GM15510 (cell line): Measurements from ENCODE around the gene ELP4.

ENCODE experiments used
- POLR2A ChIP-seq: IDR thresholded peaks from 3 replicates; pipeline ENCODE4 v1.6.1; 2011; ENCODE audit warnings: borderline replicate concordance; ENCODE audit not compliant: insufficient read length; ENCODE audit errors: extremely low read depth

Gene ELP4

DNA sequence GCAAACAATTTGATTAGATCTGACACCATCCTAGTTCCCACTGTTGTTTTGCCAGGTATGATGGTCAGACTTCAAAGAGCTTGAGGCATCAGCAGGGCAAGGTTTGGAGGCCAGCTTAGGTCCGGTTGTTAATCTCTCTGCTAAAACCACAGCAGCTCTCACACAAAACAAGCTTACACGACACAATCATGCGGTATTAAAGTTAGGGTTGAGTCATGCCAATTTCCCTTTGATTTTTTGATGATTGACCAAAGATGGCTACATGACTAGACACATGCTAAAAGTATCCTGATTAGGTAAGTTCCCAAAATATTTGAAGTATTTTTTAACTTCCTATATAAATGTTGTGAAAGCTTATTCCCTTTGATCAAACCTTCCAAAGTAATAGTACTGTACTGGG, 145.9 kb downstream of the ELP4 start:
- TF ChIP-seq POLR2A: no peak

DNA sequence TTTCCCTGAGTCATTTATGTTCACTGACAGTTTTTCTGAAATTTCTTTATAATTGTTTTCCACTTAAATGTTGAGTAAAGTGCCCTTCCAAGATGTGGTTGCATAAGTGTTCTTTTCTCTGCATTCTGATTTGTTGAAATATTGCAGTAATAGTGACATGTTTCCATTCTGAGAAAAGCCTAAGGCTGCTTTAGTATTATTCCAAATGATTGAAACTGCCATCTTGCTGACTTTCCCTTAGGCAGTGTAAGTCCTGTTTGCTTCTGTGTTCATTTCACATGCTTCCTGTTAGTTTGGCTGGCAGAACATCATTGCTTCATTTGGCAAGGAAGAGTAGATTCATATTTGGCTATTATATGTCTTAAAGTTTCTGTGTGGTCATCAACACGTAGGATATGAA, 146.5 kb downstream of the ELP4 start:
- TF ChIP-seq POLR2A: no peak

DNA sequence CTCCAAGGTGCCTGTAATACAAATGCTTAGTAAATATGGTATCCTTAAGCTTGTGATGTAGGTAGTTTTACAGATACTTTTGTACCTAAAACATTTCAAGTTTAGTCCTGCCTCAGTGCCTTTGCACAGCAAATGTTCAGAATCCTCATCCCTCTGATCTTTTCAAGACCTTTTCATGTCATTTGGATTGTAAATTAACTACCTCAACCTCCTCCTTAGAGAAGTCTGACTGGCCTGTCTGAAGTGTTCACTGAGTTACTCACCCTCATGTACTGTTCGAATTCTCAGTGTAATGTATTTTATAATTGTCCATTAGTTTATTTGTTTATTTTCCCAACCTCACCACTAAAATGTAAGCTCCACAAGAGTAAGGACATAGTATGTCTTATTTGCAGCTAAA, 147.5 kb downstream of the ELP4 start:
- TF ChIP-seq POLR2A: no peak

DNA sequence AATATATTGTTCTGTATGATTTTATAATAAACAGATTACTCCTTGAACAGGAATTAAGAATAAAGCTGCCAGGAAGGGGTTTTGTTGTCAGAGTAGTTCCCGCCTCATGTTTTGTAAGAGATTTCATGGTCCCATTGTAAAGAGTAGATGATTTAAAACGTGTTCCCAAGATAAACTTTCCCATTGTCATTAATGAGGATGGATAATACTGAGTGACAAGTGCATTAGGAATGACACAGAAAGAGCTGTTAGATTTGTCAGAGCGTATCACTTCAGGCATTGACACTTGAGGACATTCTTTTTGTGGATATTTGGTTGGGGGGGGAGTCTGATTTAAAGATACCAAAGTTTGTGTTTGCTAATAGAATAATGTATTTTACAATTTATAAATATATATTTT, 154.6 kb downstream of the ELP4 start:
- TF ChIP-seq POLR2A: no peak

DNA sequence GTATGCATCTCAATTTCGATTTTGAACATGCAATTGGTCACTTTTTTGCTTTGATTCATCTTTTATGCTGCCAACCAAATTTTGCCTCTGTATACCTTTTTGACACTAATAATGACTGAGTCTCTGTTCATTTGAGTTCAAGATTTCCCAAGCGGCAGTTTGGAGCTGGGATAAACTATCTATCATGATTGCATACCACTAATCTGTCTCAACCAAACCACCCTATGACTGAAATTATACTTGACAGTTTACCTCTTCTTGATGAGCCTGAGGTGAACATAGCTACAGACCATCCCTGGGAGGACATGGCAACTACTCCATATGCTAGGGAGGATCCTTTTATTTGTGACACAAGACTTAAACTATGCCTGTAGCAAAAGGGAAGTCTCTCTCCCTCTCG, 155.4 kb downstream of the ELP4 start:
- no peak for TF ChIP-seq POLR2A

DNA sequence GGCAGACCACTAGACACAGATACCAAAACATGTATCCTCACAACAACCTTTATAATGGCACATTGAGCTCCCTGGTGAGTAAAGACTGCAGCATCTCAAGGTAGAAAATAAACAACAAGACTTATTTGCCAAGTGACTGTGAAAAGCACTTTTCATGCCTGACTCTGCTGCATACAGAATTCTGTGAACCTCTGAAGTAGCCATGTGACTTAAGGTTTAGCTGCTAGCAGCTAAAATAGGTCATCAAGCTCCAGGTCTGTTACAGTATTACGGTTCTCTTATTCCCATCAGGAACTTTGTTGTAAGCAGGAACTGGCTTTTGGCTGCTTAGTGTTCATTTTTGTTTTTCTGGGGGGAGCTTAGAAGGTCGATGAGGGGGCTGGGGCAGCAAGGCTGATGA, 162.1 kb downstream of the ELP4 start:
- TF ChIP-seq POLR2A: no peak

DNA sequence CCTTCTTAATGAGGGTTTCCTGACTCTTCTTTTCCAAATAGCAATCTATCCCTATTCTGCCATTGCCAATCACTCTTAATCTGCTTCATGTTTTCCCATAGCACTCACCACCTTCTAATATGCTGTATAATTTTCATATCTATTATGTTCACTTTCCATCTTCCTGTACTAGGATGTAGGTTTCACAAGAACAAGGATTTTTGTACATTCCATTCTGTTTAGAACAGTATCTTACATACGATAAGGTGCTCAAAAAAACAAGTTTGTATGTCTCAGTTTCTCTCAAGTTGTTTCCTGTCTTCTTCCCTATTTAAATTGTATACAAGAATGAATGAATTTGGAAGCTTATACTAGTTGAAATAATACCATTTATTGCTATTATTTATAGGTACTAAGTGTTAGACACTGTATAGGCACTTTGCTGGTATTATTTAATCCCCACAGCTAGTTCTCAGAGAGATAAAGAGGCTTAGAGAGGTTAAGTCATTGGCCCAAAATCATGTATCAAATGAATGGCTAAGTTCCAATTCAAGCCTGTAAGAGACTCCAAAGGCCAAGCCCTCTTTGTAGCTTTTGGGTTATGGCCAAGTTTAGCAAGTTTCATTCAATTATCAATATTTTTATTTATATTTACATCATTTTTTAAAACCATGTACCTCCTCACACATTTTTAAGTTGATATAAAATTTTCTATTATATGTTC, 166.9 kb downstream of the ELP4 start:
- TF ChIP-seq POLR2A: no peak

DNA sequence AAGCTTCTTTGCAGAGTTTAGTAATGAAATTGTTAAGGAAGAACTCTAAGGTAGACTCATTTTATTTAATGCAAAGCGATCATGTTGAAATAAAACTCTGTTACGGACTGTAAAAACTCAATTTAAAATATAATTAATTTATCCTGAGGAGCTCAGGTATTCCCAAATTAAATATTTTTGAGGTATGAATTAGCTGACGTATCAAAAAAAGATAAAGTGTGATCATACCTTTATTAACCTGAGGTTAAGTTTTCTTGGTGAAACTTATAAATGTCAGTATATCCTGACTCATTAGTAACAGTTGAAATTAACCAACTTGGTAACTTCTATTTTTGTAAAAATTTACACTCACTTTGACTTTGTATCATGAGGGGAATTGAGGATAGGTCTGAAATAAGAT, 171.2 kb downstream of the ELP4 start:
- no peak for TF ChIP-seq POLR2A

DNA sequence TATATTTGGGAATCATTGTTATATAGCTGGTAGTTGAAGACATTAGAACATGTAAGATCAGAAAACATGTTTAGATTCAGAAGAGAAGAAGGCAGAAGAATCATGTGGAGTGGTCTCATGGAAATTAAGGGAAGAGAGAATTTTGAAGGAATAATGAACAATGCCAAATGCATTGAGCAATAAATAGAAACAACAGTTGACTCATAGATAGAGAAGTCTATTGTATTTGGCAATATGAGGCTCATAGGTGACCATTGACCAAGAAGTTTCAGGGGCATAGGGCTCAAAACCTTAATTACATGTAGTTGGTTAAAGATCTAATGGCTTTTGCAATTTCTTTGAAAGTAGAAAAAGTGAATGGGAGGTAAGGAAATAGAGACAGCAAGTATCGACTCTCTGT, 177.7 kb downstream of the ELP4 start:
- TF ChIP-seq POLR2A: no peak

DNA sequence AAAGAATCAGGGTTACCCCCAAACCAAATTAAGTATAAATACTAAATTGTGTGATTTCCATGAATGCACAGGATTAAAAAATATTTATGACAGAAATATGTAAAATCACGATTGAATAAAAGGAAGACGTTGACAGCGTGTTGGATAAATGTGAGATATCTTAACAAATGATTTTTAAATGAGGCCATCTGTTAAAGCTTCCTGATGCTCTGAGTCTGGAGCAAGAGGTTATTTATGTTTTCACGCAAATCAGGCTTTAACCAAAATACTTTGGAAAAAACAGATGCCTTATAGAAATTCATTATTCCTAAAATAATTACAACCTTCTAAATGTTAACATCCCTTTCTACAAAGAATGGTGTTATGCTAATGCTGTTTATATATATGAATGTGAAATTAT, 178.3 kb downstream of the ELP4 start:
- no peak for TF ChIP-seq POLR2A

DNA sequence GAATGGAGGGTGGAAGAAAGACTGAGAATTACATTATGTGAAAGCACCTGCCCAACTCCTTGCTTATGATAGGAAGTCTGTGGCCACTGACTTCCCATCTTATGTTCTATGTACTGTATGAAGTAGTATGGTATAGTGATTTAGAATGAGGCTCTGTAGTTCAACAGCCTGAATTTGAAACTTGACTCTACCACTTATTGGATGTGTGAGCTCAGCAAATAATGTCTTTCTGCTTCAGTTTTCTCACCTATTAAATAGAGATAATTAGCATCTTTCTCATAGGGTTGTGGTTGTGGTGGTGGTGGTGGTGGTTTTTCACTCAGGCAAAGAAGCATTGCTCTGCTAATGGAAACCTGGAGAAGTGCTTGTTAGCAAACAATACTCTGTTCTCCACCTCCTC, 180.0 kb downstream of the ELP4 start:
- TF ChIP-seq POLR2A: no peak

DNA sequence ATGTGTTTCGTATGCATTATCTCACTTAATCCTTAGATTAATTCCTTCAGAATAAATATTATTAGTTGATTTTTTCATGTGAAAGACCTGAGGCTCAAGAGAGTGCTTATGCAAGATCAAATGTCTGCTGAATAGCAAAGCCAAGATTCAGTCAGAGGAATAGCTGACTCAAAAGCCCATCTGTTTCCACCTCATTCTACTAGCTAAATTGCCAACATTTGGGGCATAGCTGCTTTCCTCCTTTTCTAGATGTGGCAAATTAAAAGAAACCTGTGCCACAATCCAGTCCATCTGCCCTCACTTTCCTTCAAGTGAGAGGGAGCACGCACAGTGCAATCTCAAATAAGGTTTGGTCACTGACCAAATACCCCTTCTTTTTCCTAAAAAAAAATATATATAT, 180.5 kb downstream of the ELP4 start:
- TF ChIP-seq POLR2A: no peak

DNA sequence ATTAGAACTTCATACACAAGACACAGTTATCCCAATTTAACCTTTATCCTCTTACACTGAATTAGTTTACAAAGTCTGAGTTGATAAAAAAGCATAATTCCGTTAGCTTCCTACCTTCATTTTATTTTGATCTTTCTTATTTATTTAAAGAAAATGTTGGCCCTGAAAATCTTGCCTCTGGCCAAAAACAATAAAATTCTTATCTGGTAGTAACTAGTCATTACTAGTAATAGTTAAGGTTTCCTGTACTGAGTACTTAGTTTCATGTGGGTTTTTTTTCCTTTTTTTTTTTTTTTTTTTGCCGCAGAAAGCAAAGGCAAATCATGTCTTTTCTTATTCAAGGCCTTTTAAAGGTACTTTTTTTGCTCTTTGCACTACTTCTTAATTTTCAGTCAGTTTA, 180.9 kb downstream of the ELP4 start:
- TF ChIP-seq POLR2A: no peak

DNA sequence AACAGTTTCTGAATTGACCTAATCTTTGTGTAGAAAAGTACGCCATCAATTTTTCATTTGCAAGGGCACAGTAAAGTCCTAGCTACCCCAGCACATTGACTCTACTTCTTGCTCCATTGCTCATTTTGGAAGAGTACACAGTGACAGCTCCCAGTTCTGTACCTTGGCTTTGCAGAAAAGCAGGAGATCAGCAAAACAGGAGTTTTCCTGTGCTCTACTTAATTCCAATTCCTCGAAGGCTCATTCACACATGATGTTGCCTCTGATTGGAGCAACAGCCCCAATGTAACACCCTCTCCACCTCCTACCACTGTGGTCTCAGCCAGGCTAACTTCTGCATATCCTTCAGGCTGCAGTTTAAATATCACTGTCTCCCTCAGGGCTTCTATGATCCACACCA, 182.9 kb downstream of the ELP4 start:
- TF ChIP-seq POLR2A: no peak

DNA sequence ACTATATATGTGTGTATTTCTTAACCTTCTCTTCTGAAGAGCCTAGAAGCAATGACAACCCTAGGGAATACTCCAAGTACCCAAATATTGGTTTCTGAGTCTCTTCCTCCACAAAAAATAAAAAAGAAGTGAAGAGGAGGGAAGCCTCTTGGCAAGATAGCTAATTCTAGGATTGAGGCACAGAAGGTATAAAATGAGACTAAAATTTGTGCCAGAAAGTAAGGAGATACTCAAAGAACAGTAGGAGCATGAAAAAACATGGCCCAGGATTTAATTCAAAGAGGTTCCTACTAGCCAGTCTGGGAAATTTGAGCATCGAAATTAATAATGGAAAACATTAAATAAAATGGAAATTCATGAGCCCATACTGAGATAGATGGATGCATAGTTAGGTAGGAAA, 189.5 kb downstream of the ELP4 start:
- no peak for TF ChIP-seq POLR2A

DNA sequence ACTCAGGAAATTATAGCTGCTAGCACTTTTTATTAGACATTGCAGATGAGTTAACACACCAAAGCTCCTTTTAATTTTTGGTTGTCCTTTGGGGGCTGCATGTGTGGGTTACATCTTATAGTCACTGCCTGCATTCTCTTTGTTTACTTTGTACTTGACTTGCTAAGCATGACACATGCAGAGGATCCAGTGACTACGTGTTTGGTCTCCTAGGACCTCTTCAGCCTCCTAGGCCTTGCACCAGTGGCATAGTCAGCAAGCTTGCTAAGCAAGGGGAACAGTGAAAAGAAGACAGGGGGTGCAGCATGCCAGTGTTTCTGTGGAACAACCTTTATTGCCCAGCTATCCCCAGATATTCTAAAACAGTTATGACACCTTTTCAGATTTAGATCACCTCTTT, 193.4 kb downstream of the ELP4 start:
- TF ChIP-seq POLR2A: no peak

DNA sequence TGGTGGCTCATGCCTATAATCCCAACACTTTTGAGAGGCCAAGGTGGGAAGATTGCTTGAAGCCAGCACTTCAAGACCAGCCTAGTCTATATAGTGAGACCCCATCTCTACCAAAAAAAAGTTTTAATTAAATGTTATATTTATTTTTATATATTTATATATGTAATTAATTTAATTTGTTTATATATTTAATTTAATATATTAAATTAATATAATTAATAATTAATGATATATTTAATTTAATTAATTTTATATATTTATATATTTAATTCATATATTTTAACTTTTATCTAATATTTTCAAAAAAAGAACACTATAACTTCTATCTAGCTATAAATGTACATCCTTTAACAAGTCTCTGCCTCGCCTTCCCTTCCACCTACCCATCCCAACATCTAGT, 196.8 kb downstream of the ELP4 start:
- TF ChIP-seq POLR2A: no peak
